NCI-H1694 treated with DMSO at 0.1 percent for 48 hours (cell line): ENCODE measurements around the gene SLC39A7.

Source experiments
- DNase-seq: peaks from one replicate; lab custom pipeline; 2025; lab: John Stamatoyannopoulos, UW

Gene SLC39A7, protein sequence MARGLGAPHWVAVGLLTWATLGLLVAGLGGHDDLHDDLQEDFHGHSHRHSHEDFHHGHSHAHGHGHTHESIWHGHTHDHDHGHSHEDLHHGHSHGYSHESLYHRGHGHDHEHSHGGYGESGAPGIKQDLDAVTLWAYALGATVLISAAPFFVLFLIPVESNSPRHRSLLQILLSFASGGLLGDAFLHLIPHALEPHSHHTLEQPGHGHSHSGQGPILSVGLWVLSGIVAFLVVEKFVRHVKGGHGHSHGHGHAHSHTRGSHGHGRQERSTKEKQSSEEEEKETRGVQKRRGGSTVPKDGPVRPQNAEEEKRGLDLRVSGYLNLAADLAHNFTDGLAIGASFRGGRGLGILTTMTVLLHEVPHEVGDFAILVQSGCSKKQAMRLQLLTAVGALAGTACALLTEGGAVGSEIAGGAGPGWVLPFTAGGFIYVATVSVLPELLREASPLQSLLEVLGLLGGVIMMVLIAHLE

GRCh38 chr6:33200219-33201146 lies at the start of gene SLC39A7, which contains the start of gene RXRB:
TSS of gene SLC39A7 (plus strand) at chr6:33200867. CDS start at chr6:33201246, 379 bp downstream.
TSS of gene RXRB (minus strand) at chr6:33200665. CDS start at chr6:33200476, 189 bp downstream.
- DNase-seq: peak; percentile 97

DNA sequence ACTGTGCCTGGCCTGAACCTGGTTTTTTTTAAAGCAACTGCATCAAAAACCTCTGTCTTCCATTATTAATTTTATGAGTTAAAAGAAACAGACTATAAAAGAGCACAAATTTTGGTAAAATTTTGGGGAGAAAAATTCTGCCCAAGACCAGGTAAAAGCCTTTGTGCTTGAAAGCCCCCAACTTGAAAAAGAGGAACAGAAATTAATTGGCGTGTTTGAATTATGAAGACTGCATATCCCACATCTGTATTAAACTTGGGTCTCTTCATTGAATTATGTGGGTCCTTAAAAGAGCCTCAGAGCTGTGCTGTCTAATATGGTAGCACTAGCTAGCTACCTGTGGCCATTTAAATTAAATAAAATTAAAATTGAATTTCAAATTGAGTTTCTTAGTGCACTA lies 49.6 kb upstream of the SLC39A7 start:
- DNase-seq: no peak

- no peak for DNase-seq
Observed at GRCh38 chr6:33154349-33154748, 46.3 kb upstream of the SLC39A7 start.

GRCh38 chr6:33156561-33156960 lies 44.1 kb upstream of the SLC39A7 start:
- DNase-seq: no peak

GRCh38 chr6:33156964-33157363 lies 43.7 kb upstream of the SLC39A7 start:
- no peak for DNase-seq

DNA sequence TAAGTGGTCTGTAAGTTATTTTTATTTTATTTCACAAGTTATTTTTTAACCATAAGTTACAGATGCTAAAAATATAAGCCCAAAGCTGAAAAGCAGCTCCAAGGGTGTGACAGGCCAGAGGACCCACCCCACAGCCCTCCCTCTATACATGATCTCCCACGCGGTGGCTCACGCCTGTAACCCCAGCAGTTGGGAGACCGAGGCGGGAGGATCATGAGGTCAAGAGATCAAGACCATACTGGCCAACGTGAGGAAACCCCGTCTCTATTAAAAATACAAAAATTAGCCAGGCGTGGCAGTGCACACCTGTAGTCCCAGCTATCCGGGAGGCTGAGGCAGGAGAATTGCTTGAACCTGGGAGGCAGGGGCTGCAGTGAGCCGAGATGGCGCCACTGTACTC lies 40.6 kb upstream of the SLC39A7 start:
- DNase-seq: no peak

DNA sequence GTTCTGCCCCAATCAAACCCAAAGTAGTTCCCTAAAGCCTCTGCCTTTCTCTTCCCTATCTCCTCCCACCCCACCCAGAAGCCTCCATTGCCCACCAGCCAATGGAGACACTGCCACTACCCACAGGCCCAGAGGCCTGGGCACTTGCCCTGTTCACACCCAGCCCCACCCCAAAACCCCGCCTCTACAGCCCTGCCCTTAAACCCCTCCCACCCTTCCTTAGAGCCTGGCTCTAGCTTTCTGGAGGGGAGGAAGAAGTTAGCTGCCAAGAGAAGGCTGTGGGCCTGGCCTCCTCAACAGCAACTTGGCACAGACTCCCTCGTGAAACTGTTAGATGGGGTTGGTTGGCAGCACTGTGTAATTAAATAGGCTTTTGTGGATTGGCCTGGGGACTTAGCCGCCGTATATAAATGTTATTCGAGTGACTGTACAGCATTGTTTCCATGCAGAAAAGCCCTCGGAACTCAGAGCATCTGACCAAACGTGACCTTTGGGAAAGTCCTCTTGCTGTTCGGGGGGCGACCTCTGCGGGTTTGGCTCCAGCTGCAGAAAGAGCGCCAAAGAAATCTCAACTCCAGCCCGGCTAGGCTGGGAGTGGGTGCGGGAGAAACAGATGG lies 39.8 kb upstream of the SLC39A7 start:
- no peak for DNase-seq

GRCh38 chr6:33161354-33162331 lies 39.0 kb upstream of the SLC39A7 start:
- DNase-seq: peak; percentile 26

DNA sequence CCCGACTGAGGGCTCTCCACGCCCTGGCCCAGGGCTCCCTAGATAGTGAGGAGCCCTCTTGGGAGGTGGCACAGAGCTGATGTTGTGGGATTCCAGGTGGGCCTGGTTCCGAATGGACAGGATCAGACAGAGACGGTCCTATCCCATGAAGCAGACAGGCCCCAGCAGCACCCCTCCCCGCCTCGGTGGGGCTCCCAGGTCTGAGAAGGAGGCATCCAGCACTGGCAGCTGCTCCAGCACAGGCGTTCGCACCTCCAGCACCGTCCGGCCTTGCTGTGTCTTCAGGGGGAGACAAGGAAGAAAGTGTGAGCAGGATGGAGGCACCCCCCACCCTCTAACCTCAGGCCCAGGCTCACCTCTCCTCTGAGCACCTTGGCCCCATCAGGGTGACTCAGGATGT lies 37.1 kb upstream of the SLC39A7 start:
- no peak for DNase-seq

DNA sequence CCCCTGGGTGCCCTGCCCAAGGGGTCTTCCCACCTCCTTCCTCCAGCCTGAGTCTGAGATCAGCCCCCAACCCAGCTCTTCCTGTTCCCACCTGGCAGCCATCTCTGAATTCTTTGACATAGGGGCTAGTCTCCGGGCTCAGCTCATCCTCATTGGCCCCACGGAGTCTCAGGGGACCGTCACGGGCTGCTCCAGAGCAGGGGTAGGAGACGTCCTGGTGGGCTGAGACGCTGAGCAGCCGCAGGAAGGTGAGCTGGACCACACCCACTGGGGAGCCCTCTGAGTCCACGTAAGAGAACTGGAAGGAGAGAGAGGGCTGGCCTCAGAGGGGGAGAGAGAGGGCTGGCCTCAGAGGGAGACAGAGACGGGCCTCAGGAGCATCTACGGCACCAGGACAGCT lies 36.5 kb upstream of the SLC39A7 start:
- DNase-seq: no peak

DNA sequence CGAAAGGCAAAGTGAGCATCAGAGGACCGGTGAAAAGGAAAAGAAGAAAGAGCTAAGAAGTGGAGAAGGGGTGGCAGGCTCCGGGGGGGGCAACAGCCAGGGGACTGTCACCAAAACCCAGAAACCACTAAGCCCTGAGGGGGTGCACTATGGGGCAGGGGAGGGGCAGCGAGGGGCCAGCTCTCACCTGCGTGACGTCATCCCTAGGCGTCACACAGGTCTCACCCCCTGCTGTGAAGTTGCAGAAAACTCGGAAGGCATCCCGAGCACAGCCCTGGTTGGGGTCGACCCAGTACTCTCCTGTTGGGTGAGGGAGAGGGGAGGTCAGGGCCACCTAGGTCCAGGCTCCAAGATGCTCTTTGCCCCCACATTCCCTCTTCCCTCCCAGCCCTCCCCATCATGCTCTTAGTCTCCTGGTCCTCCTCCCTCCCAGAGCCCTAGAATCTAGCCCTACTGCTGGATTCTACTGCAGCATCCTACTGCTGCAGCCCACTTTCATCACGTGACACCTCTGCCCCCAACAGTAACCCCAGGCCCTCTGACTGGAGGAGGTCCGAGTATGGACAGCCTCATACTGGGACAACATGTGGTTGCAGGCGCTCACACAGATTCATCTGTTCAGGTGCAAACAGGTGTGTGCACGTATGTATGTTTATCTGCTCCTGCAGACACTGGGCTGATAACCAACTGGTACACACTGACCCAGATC lies 35.8 kb upstream of the SLC39A7 start:
- DNase-seq: no peak

GRCh38 chr6:33165581-33166258 lies 34.9 kb upstream of the SLC39A7 start:
- no peak for DNase-seq

GRCh38 chr6:33166363-33166762 lies 34.3 kb upstream of the SLC39A7 start:
- DNase-seq: no peak

DNA sequence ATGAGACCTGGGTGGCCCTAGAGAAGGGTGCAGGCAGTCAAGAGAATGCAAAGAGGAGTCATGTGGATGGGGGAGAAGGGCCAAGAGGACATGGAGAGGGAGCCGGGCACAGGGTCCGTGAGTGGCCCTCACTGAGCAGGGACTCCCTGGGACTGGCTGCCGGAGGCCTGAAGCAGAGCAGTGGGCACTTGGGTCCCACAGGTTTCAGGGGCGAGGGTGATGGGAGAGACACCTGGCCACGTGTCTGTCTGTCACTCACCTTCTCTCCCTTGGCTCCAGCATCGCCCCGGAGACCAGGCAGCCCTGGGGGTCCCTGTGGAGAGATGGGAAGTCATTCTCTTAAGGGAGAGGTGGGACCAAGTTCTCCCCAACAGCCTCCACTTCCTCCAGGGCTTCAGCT lies 33.9 kb upstream of the SLC39A7 start:
- DNase-seq: no peak

- DNase-seq: no peak
Observed at GRCh38 chr6:33167374-33168283, 33.0 kb upstream of the SLC39A7 start.

DNA sequence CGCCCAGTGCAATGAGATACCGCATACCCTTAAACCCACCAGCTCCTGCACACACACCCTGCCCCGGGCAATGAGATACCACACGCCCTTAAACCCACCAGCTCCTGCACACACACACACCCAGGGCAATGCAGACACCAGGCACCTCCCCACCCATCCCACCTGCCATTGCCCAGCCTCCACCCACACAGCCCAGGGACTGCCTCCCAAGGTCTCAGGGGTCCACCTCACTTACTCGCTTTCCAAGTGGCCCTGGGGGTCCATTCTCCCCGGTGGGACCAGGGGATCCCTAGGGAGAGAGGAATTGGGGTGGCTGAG lies 32.4 kb upstream of the SLC39A7 start:
- no peak for DNase-seq

DNA sequence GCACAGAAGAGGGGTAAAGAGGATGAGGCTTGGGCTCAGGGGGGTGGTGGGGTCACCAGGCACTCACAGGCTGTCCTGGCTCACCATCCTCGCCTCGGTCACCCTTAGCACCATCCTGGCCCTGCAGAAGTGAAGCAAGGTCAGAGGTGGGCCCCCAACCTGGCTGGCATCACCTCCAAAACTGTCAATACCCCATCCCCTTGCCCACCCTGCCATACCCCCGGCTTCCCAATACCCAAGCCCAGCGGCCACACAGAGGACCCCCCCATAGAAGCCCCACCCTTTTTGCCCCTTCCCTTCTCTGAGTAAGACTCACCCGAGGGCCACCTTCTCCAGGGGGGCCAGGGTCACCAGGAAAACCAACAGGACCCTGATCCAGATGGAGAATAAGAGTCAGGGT lies 32.0 kb upstream of the SLC39A7 start:
- no peak for DNase-seq

GRCh38 chr6:33169291-33170175 lies 31.1 kb upstream of the SLC39A7 start:
- no peak for DNase-seq
